Right renal pelvis (tissue), 4 donors: Measurements from ENCODE around the gene B3GLCT. TPM values are rescaled to one million over a fixed set of nuclear protein-coding genes. Genes with fewer than 3 reads are reported as not detected.
A peak's percentile ranks its signal among the peaks of the same experiment; 100 is the strongest.
"Not testable (repeated sequence)": the region's sequence is repeated elsewhere in the genome, so short reads cannot be mapped to it uniquely, and the experiment has no call there.

Experiments
- DNase-seq, 4 donors: peaks; one replicate each; pipeline ENCODE4 v3.0.0-alpha.2; 2013; ENCODE audit warnings: low read depth in 4 of 4, low spot score in 3 of 4, missing footprints in 1 of 4
- polyA plus RNA-seq, 4 donors: library from polyadenylated mRNA; unstranded; fragments of 120-200 nt; gene quantifications; one replicate each; pipeline ENCODE4 v1.2.1, GENCODE V29; 2013; ENCODE audit not compliant: insufficient read length in 4 of 4

B3GLCT gene
- polyA plus RNA-seq, 4 donors: 15.6 to 27.8 (median 20.3) TPM

DNA sequence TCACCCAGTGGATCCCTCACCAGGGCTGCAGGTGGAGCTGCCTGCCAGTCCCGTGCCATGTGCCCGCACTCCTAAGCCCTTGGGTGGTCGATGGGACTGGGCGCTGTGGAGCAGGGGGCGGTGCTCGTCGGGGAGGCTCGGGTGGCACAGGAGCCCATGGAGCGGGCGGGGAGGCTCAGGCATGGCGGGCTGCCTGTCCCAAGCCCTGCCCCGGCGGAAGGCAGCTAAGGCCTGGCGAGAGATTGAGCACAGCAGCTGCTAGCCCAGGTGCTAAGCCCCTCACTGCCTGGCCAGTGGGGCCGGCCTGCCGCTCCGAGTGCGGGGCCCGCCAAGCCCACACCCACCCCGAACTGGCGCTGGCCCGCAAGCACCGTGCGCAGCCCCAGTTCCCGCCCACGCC lies 16.8 kb upstream of the B3GLCT start:
- no peak for DNase-seq

- no peak for DNase-seq
Measured at GRCh38 chr13:31184451-31184850, 15.3 kb upstream of the B3GLCT start.

DNA sequence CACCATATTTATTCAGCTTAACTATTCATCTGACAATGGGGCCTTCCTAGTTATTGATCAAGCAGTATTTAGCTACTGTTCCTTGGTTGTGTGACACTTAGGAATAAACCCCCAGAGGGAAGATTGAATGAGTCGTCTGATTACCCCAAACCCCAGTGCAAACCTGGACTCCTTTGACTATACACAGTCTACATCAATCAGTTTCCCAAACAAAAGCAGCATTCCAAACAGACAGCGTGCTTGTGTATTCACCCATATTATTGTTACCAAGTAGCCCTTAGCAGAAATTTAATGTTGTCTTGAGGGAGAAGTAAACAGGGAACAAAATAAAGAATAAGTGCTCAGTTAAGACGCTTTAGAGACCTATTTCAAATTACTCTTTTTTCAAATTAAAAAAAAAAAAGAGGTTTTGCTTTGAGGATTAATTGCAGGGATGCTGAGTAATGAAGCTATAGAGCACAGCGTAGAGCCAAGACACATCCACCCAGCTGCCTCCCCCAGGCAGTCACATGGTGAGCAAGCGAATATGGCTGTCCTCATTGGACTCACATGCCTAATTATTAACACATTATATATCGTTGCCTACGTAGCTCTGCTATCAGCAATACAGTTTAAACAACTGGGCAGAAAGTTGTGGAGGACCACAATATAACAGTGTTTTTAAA lies 14.7 kb upstream of the B3GLCT start:
- DNase-seq: no peak

- DNase-seq: no peak
Measured at GRCh38 chr13:31191748-31192147, 8.0 kb upstream of the B3GLCT start.

- no peak for DNase-seq
Measured at GRCh38 chr13:31192306-31192705, 7.5 kb upstream of the B3GLCT start.

GRCh38 chr13:31195616-31196015 lies 4.2 kb upstream of the B3GLCT start:
- no peak for DNase-seq

GRCh38 chr13:31196992-31197391 lies 2.8 kb upstream of the B3GLCT start:
- no peak for DNase-seq

DNA sequence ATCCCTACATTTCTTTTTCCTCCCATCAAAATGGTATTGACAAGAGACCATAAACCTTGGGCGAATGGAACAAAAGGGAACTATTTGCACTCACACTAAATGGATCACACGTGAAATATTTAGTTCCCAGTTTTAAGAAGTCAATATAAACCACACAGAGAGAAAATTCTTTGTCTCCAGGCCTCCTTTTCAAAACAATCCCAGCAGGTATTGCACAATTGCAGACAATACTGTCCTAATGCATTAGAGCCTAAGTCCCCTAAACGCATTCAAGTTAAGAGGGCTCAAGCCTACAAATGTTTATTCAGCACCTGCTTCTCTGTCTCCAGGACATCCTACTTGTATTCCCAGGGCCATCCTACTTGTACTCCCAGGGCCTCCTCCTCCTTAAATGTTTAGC lies 1.3 kb upstream of the B3GLCT start:
- DNase-seq: no peak

- DNase-seq: no peak
Measured at GRCh38 chr13:31199527-31199848, 287 bp upstream of the B3GLCT start.

DNA sequence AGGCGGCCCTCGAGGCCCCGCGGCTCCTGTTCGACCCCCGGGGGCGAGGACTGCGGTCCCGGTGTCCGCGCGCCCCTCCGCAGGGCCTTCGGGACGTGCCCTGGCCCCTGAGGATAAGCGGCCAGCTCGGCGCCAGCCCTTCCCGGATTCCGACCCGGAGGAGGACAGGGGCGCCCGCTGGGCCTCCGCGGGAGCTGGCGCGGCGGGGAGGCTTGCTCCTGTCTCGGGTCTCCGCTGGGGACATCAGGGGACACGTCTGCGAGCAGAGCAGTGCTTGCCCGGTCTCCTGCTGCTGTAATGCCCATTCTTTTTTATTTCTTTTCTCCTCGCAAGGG lies 829 bp downstream of the B3GLCT start:
- DNase-seq: peak in 1 of 4 donors; percentile 36

- no peak for DNase-seq
Measured at GRCh38 chr13:31201341-31202031, 1.7 kb downstream of the B3GLCT start.

DNA sequence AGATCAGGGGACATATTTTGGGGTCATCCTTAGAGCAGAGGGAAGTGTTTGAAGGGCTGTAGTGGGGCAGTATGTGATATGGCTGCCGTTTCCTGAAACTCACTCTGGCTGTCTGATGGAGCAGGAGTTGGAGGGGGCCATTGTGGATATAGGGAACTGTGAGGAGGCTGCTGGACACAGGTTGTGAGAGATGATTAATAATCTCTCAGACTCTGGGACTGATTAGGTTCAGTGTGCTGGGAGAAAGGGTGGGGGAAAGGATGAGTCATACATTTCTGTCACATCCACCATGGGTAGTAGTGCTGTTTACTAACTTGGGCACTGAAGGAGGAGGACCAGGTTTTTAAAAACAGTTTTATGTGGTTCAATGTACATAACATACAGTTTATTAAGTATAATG lies 4.8 kb downstream of the B3GLCT start:
- DNase-seq: no peak

DNA sequence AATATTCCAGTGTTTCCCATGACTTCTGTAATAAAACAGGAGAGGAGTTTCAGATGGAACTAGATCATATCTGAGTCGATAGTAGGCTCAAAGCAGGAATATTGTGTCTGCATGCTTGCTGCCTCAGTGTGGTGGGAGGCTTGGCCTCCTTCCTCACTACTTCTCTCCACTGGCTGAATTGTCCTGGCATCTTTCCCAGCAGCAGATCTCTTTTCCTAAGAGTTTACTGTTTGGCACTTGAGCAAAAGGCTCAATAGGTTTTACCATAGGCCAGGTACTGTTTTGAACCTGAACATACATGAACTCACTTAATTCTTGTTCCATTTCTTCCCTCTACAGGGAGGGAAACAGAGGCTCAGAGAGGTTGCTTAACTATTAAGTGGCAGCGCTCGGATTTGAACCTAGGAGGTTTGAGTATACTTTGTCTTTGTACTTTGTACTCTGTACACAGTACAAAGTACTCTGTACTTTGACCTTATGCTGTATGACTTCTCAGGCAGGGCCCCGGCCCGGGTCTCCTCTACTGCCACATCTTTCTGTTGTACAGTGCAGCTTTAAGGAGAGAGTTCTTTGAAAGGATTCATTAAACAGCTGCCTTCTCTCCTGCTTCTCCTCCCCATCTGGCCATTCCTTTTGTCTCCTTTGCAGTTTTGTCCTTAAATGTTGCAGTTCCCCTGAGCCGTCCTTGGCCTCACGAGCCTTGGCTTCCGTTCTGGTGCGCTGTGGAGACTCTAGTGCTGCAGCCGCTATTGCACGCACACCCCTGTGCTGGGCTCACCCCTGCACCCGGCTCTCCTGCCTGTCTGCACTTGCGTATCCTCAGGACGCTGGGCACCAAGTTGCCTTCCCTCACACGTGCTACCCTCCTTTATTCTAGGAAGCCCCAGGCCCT lies 8.1 kb downstream of the B3GLCT start:
- no peak for DNase-seq

GRCh38 chr13:31208559-31209122 lies 8.9 kb downstream of the B3GLCT start:
- no peak for DNase-seq

GRCh38 chr13:31209172-31209840 lies 9.5 kb downstream of the B3GLCT start:
- no peak for DNase-seq

DNA sequence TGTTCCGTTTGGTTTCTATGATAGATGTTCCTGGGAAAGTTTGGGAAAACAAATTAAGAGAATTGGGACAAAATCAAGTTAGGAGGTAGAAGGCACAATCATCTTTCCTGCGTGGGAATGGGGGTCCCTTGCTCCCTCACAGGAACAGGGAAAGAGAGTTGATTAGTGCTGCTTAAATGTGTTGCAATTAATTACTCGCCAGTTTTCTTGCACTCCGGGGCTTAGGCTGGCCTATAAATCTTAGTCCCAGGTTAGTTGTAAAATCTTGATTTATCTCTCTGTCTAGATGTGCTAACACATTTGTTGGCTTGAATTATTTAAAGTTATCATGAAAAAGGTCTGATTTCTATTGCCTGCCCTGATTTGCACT lies 10.1 kb downstream of the B3GLCT start:
- DNase-seq: no peak

DNA sequence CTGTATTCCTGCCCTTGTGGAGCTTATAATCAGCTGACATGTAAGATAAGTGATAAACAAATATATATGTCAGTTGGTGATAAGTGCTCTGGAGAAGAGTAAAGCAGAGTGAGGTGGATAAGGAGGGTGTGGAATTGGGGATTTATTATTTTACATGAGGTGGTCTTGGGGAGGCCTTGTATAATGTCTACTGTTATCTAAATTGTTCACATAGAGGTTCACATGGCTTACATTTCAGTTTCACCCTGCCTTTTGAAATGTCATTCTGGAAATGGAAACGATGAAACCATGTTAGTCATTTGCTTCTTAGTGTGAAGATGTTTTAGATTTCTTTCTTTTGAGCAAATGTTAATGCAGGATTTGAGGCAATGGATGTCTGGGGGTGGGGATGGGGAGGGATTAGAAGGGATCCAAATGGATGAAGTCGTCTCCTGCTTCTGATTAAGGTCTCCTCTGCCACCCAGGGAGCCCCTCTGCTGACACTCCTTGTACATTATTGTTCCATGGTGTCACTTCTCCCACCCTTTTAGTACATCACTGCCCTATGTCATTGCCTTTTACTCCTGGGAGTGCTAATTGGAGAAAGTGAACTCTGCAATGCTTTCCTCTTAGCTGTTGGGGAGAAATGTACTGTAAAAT lies 14.0 kb downstream of the B3GLCT start:
- no peak for DNase-seq

DNA sequence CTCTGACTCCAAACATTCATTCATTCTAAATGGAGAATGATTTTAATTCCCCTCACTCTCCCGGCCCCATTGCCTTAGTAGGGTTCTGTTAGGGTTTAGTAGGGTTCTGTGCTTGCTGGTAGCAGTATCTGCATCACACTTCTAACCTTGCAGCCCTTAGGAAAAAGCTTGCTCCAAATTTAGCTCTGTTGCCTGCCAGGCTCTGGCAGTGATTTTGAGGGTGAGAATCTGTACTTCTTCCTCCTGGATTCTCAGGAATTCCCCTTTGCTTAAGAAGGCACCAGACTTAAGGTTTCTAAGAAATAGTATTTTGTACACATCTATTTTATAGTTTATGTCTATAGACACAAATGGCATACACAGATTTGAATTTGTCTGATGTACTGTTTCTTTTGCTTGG lies 14.7 kb downstream of the B3GLCT start:
- no peak for DNase-seq

GRCh38 chr13:31216916-31217315 lies 17.1 kb downstream of the B3GLCT start:
- not testable (repeated sequence) for DNase-seq

DNA sequence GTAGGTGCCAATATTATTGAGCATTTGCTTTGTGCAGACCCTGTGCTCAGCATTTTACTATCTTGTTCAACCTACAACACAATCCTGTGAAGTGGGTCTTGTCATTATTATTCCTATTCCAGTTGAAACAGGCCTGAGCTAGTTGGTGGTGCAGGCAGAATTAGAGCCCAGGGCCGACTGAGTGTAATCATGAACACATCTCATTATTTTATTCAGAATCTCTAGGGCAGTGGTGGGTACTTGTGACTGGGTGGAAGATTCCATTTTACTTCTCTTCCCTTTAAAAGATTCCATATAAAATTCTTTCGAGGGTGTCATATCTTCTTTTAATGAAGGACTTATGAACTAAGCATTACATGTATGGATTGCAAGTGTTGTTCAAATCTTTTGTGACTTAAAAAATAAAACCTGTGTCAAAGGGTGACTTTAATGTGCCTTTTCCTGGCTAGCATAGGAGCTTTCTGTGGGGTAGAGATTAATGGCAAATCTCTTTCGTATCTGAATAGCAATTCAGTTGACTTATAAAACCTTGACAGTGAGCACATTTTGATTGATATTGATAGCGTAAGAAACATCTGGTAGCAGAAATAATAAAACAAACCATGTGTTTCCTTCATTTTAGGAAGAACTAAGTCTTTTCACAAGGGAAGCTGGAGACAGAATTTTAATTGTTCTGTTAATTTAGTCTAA lies 20.3 kb downstream of the B3GLCT start:
- no peak for DNase-seq
